ENCODE data around the gene HTRA2.

DNA sequence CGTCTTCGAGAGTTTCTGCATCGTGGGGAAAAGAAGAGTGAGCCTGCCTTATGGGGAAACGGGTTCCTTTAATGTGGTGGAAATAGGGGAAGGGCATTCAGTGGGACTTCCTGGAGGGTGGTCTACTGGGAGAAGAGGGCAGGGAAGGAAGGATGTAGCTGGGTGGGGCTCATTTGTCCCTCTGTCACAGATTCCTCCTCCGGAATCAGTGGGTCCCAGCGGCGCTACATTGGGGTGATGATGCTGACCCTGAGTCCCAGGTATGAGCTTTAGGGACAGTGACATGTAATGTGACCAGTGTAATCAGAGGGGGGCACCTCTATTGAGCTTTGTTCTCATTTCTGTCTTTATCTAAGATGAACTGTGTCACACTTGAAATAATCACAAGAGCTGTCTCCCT is 1.9 kb downstream of the HTRA2 start:
- TF ChIP-seq OSR1 (CRISPR knock-in tag; IDR thresholded peaks at IDR 0.05) (no peak), ZFP30 (CRISPR knock-in tag; IDR thresholded peaks at IDR 0.05) (no peak)
- TF ChIP-seq, protein P1, sequence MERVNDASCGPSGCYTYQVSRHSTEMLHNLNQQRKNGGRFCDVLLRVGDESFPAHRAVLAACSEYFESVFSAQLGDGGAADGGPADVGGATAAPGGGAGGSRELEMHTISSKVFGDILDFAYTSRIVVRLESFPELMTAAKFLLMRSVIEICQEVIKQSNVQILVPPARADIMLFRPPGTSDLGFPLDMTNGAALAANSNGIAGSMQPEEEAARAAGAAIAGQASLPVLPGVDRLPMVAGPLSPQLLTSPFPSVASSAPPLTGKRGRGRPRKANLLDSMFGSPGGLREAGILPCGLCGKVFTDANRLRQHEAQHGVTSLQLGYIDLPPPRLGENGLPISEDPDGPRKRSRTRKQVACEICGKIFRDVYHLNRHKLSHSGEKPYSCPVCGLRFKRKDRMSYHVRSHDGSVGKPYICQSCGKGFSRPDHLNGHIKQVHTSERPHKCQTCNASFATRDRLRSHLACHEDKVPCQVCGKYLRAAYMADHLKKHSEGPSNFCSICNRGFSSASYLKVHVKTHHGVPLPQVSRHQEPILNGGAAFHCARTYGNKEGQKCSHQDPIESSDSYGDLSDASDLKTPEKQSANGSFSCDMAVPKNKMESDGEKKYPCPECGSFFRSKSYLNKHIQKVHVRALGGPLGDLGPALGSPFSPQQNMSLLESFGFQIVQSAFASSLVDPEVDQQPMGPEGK (CRISPR knock-in tag; IDR thresholded peaks at IDR 0.05; ENCODE audit: borderline replicate concordance) = no peak

Measured in SK-N-SH treated with all-trans-retinoic acid at 6 μM for 48 hours (cell line).